ENCODE measurements around the gene LRP8. TPM values are rescaled to one million over a fixed set of nuclear protein-coding genes. Genes with fewer than 3 reads are reported as not detected.
"Not testable (repeated sequence)": the region's sequence is repeated elsewhere in the genome, so short reads cannot be mapped to it uniquely, and the experiment has no call there.

The LRP8 gene
- total and polyA plus RNA-seq, 11 donors, result 0.27 to 8.0 (median 1.7) TPM

GRCh38 chr1:53206735-53207379 lies 121.0 kb downstream of the LRP8 start:
- H3K27ac ChIP-seq, result peak overlapping the region in 1 of 12 donors; percentile 27
- no peak overlapping the region for H3K4me3 ChIP-seq
- intact Hi-C loops (cut with DNase I), result no loop called here
- no peak for DNase-seq
- peaks cover 0 to 4% (median 0%) of the 10 kb centered on the region in 12 donors for H3K4me1 ChIP-seq
- no peak for ATAC-seq
- no peaks in the 10 kb centered on the region for H3K27me3 ChIP-seq
- TF ChIP-seq CTCF (IDR thresholded peaks at IDR 0.05) (no peak), POLR2A (IDR thresholded peaks at IDR 0.05) (no peak)
- peaks cover 0 to 100% (median 88%) of the 10 kb centered on the region in 9 donors for H3K36me3 ChIP-seq
- H3K9me3 ChIP-seq, result peaks cover 0 to 13% (median 1%) of the 10 kb centered on the region in 12 donors
- 50 to 100% (median 96%) methylated on average over 1 of the region's 1 CpG for WGBS, 4 donors

- WGBS, 4 donors, result 97 to 100% (median 99%) methylated on average over 3 of the region's 3 CpGs
- ATAC-seq; H3K27ac ChIP-seq; H3K27me3 ChIP-seq; DNase-seq; intact Hi-C loops (cut with DNase I); H3K4me3 ChIP-seq; H3K4me1 ChIP-seq: not testable (repeated sequence)
- Histone ChIP-seq H3K9me3 (peaks cover 0 to 13% (median 1%) of the 10 kb centered on the region in 12 donors), H3K36me3 (peaks cover 0 to 100% (median 88%) of the 10 kb centered on the region in 9 donors)
These were observed 121.7 kb downstream of the LRP8 start for GRCh38 chr1:53206083-53206685.

GRCh38 chr1:53205496-53205895 lies 122.4 kb downstream of the LRP8 start:
- Histone ChIP-seq H3K36me3 (peaks cover 0 to 100% (median 88%) of the 10 kb centered on the region in 9 donors), H3K9me3 (peaks cover 0 to 13% (median 1%) of the 10 kb centered on the region in 12 donors)
- intact Hi-C loops (cut with DNase I); H3K4me1 ChIP-seq; H3K27ac ChIP-seq; DNase-seq; ATAC-seq; H3K27me3 ChIP-seq; H3K4me3 ChIP-seq: not testable (repeated sequence)
- WGBS, 4 donors, result 100% methylated on average over 1 of the region's 1 CpG

- WGBS, 4 donors, result 91 to 96% (median 94%) methylated on average over 3 of the region's 3 CpGs
- ATAC-seq (no peak), DNase-seq (no peak)
- TF ChIP-seq CTCF (IDR thresholded peaks at IDR 0.05) (no peak), POLR2A (IDR thresholded peaks at IDR 0.05) (no peak)
- no peak overlapping the region for H3K4me3 ChIP-seq
- no peaks in the 10 kb centered on the region for H3K27me3 ChIP-seq
- intact Hi-C loops (cut with DNase I), result no loop called here
- H3K4me1 ChIP-seq, result peaks cover 0 to 17% (median 7%) of the 10 kb centered on the region in 12 donors
- no peak overlapping the region for H3K27ac ChIP-seq
- H3K9me3 ChIP-seq, result peaks cover 0 to 13% (median 1%) of the 10 kb centered on the region in 12 donors
- peaks cover 0 to 81% (median 68%) of the 10 kb centered on the region in 9 donors for H3K36me3 ChIP-seq
These were observed 124.4 kb downstream of the LRP8 start for GRCh38 chr1:53203466-53203865.

- WGBS, 4 donors, result 27 to 41% (median 34%) methylated on average over 4 of the region's 4 CpGs
- ATAC-seq, result peak; percentile 43 to 69 (median 52)
- intact Hi-C loops (cut with DNase I), result loop anchor here in 2 of 10 donors (1.0 to 5.0 kb wide), 3 partner anchors 21 to 271 kb away; partner anchors contain the start of genes CZIB (in 1 of the 2) and SCP2 (in 1 of the 2)
These were observed 129.6 kb downstream of the LRP8 start for GRCh38 chr1:53198241-53198651.

More at GRCh38 chr1:53198241-53198651, 129.6 kb downstream of the LRP8 start:
- H3K36me3 ChIP-seq, result peaks cover 0 to 29% (median 26%) of the 10 kb centered on the region in 9 donors
- H3K27ac ChIP-seq, result peak overlapping the region; percentile 94 to 100 (median 98)
- DNase-seq, result peak in 3 of 5 donors; percentile 40 to 61 (median 43)
- H3K4me1 ChIP-seq, result peaks cover 3 to 40% (median 30%) of the 10 kb centered on the region in 12 donors
- no peaks in the 10 kb centered on the region for H3K27me3 ChIP-seq
- H3K9me3 ChIP-seq, result no peaks in the 10 kb centered on the region
- TF ChIP-seq POLR2A (IDR thresholded peaks at IDR 0.05) (no peak), CTCF (IDR thresholded peaks at IDR 0.05) (no peak)
- H3K4me3 ChIP-seq, result peak overlapping the region in 8 of 12 donors; percentile 77 to 100 (median 86)

Measured in heart left ventricle (tissue), 16 donors.